Spleen (tissue), 10 donors: ENCODE data around the gene AP1AR. TPM values are rescaled to one million over a fixed set of nuclear protein-coding genes. Genes with fewer than 3 reads are reported as not detected.

Experiments
- polyA plus RNA-seq, 3 donors: library from polyadenylated mRNA; stranded (reverse); fragments of 200-250 nt; gene quantifications; one replicate each; pipeline ENCODE4 v1.2.1, GENCODE V29; 2013
- total RNA-seq, 7 donors: library from RNA; depleted of rRNA in 3 of 7; stranded (reverse); fragments of >200 nt in 3 of 7; fragmentation: NEBNext Ultra II Directional in 4 of 7; extraction: Animal tissue kit (Norgen Biotek cat#: 25700) in 4 of 7; gene quantifications; one replicate each; pipeline versions ENCODE4 v1.1.0 to v1.2.1, GENCODE V29; 2016 to 2021
- donor health status: healthy with polysubstance abuse.
- donor health status: DM: no; HTN: no; CAD: no; lungs with moderate emphysema.
- donor health status: DM: no; HTN: no; CAD: no.
- donor health status: Bipolar disorder and iron deficiency.
- donor health status: healthy.
- donor health status: DM: no; HTN: no; CAD: no.
- donor health status: DM: yes; HTN: yes; CAD: no.

Gene AP1AR
- total and polyA plus RNA-seq, 10 donors, result 9.7 to 32.4 (median 21.5) TPM

Other genes with a start within 250 kb of the AP1AR start
- 1 to 10 TPM; 3.0 to 6.0 (median 4.1) TPM for gene FAM241A, start 86.3 kb upstream of the AP1AR start, total RNA-seq
- 1 to 10 TPM; 1.7 to 3.1 (median 1.7) TPM for gene FAM241A, start 86.3 kb upstream of the AP1AR start, polyA plus RNA-seq
- gene TIFA, start 54.1 kb downstream of the AP1AR start, total RNA-seq, result 10 to 100 TPM; 12.9 to 36.9 (median 19.2) TPM
- gene TIFA, start 54.1 kb downstream of the AP1AR start, polyA plus RNA-seq, result 10 to 100 TPM; 13.0 to 23.4 (median 15.2) TPM
- gene ALPK1, start 65.6 kb downstream of the AP1AR start, total RNA-seq, result 10 to 100 TPM; 48.6 to 92.9 (median 62.6) TPM
- 1 to 10 TPM; 5.6 to 9.4 (median 8.7) TPM for gene ALPK1, start 65.6 kb downstream of the AP1AR start, polyA plus RNA-seq